Measurements from ENCODE around the gene FCN1.

Gene FCN1

DNA sequence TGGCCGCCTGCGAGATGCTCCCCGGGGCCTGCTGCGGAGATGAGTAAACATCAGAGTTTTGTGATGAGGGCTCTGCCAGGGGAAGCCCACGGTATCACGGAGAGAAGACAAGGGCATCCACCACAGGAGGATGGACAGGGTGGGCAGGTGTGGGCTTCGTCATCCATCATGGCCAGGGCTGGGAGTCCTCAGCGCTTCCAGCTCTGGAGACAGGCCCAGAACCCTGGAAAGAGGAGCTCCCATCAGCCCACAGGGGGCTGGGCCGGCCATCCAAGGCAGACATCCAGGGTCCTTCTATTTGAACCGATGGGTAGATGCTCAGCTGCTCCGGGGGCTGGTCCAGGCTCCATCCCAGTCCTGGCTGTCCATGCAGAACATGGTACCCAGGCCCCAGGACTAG lies 22.1 kb upstream of the FCN1 start:
- no peak for DNase-seq
- Histone ChIP-seq H3K36me3 (no peaks in the 10 kb centered on the region), H3K4me1 (peaks cover 9% of the 10 kb centered on the region), H3K9me3 (no peaks in the 10 kb centered on the region), H3K27me3 (no peaks in the 10 kb centered on the region), H3K4me3 (ENCODE audit: low read depth, low read length) (no peak overlapping the region)
- TF ChIP-seq, protein P1, sequence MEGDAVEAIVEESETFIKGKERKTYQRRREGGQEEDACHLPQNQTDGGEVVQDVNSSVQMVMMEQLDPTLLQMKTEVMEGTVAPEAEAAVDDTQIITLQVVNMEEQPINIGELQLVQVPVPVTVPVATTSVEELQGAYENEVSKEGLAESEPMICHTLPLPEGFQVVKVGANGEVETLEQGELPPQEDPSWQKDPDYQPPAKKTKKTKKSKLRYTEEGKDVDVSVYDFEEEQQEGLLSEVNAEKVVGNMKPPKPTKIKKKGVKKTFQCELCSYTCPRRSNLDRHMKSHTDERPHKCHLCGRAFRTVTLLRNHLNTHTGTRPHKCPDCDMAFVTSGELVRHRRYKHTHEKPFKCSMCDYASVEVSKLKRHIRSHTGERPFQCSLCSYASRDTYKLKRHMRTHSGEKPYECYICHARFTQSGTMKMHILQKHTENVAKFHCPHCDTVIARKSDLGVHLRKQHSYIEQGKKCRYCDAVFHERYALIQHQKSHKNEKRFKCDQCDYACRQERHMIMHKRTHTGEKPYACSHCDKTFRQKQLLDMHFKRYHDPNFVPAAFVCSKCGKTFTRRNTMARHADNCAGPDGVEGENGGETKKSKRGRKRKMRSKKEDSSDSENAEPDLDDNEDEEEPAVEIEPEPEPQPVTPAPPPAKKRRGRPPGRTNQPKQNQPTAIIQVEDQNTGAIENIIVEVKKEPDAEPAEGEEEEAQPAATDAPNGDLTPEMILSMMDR (IDR thresholded peaks at IDR 0.05; ENCODE audit: low read depth, low read length), result no peak

- peaks cover 6% of the 10 kb centered on the region for H3K4me1 ChIP-seq
- H3K9me3 ChIP-seq, result no peaks in the 10 kb centered on the region
- no peak overlapping the region for H3K4me3 ChIP-seq (ENCODE audit: low read depth, low read length)
- TF ChIP-seq, protein P1 (IDR thresholded peaks at IDR 0.05; ENCODE audit: low read depth, low read length), result no peak
- no peak for DNase-seq
- no peaks in the 10 kb centered on the region for H3K36me3 ChIP-seq
- H3K27me3 ChIP-seq, result no peaks in the 10 kb centered on the region
These were observed 21.5 kb upstream of the FCN1 start for GRCh38 chr9:134939080-134939733.

GRCh38 chr9:134938346-134939079 lies 20.8 kb upstream of the FCN1 start:
- TF ChIP-seq, protein P1 (IDR thresholded peaks at IDR 0.05; ENCODE audit: low read depth, low read length), result no peak
- H3K9me3 ChIP-seq, result no peaks in the 10 kb centered on the region
- H3K4me3 ChIP-seq (ENCODE audit: low read depth, low read length), result no peak overlapping the region
- DNase-seq, result no peak
- no peaks in the 10 kb centered on the region for H3K36me3 ChIP-seq
- peaks cover 2% of the 10 kb centered on the region; the same call in 1 of the 2 replicates for H3K4me1 ChIP-seq
- H3K27me3 ChIP-seq, result no peaks in the 10 kb centered on the region

GRCh38 chr9:134937566-134938345 lies 20.0 kb upstream of the FCN1 start:
- Histone ChIP-seq H3K4me3 (ENCODE audit: low read depth, low read length) (no peak overlapping the region), H3K27me3 (no peaks in the 10 kb centered on the region), H3K36me3 (no peaks in the 10 kb centered on the region), H3K9me3 (no peaks in the 10 kb centered on the region), H3K4me1 (peaks cover 2% of the 10 kb centered on the region; the same call in 1 of the 2 replicates)
- no peak for DNase-seq
- TF ChIP-seq, protein P1 (IDR thresholded peaks at IDR 0.05; ENCODE audit: low read depth, low read length), result no peak

- Histone ChIP-seq H3K27me3 (no peaks in the 10 kb centered on the region), H3K36me3 (no peaks in the 10 kb centered on the region), H3K4me3 (ENCODE audit: low read depth, low read length) (no peak overlapping the region), H3K9me3 (no peaks in the 10 kb centered on the region), H3K4me1 (peaks cover under 1% of the 10 kb centered on the region; the same call in 1 of the 2 replicates)
- DNase-seq, result no peak
- TF ChIP-seq, protein P1 (IDR thresholded peaks at IDR 0.05; ENCODE audit: low read depth, low read length), result no peak
These were observed 19.4 kb upstream of the FCN1 start for GRCh38 chr9:134937164-134937555.

Data from BE2C (cell line).